ENCODE results near the gene GSPT1.
"Not testable (repeated sequence)": the region's sequence is repeated elsewhere in the genome, so short reads cannot be mapped to it uniquely, and the experiment has no call there.

Gene GSPT1

GRCh38 chr16:11915644-11916523, at the start of gene GSPT1:
Gene GSPT1 (minus strand): TSS chr16:11915956. CDS start chr16:11915720, 236 bp downstream.
- peak; percentile 98 for DNase-seq

GRCh38 chr16:11964761-11965551, 49.2 kb upstream of the GSPT1 start, which contains the start of gene TNFRSF17:
Gene TNFRSF17 (plus strand): TSS chr16:11965210. CDS start chr16:11965325, 115 bp downstream.
- no peak for DNase-seq

GRCh38 chr16:11963706-11964105, 48.0 kb upstream of the GSPT1 start:
- no peak for DNase-seq

- DNase-seq, result not testable (repeated sequence)
These were observed 47.2 kb upstream of the GSPT1 start for GRCh38 chr16:11962978-11963377.

GRCh38 chr16:11962457-11962856, 46.7 kb upstream of the GSPT1 start:
- DNase-seq, result not testable (repeated sequence)

GRCh38 chr16:11957591-11958395, 42.0 kb upstream of the GSPT1 start:
- no peak for DNase-seq

- DNase-seq, result no peak
These were observed 40.8 kb upstream of the GSPT1 start for GRCh38 chr16:11956558-11956957.

GRCh38 chr16:11955713-11956123, 40.0 kb upstream of the GSPT1 start:
- DNase-seq, result no peak

- not testable (repeated sequence) for DNase-seq
These were observed 37.8 kb upstream of the GSPT1 start for GRCh38 chr16:11953576-11953975.

GRCh38 chr16:11950388-11950787, 34.6 kb upstream of the GSPT1 start:
- DNase-seq, result no peak

- DNase-seq, result peak; percentile 34
These were observed 33.8 kb upstream of the GSPT1 start for GRCh38 chr16:11949527-11949926.

GRCh38 chr16:11948819-11949218, 33.1 kb upstream of the GSPT1 start:
- DNase-seq, result no peak

- DNase-seq, result no peak
These were observed 30.7 kb upstream of the GSPT1 start for GRCh38 chr16:11946433-11946832.

GRCh38 chr16:11941945-11942344, 26.2 kb upstream of the GSPT1 start, which contains the start of gene NPIPB2:
Gene NPIPB2 (minus strand): TSS chr16:11942045. CDS start chr16:11942045, 0 bp downstream.
- not testable (repeated sequence) for DNase-seq

GRCh38 chr16:11927350-11927749, 11.6 kb upstream of the GSPT1 start:
- not testable (repeated sequence) for DNase-seq

GRCh38 chr16:11924046-11924445, 8.3 kb upstream of the GSPT1 start:
- not testable (repeated sequence) for DNase-seq

- DNase-seq, result no peak
These were observed 949 bp upstream of the GSPT1 start for GRCh38 chr16:11916524-11917285.

GRCh38 chr16:11915114-11915643, 577 bp downstream of the GSPT1 start:
- peak; percentile 39 for DNase-seq

- no peak for DNase-seq
These were observed 1.3 kb downstream of the GSPT1 start for GRCh38 chr16:11914210-11915113.

GRCh38 chr16:11913425-11914079, 2.2 kb downstream of the GSPT1 start:
- no peak for DNase-seq
